ENCODE results near the gene POLR2E.

DNA sequence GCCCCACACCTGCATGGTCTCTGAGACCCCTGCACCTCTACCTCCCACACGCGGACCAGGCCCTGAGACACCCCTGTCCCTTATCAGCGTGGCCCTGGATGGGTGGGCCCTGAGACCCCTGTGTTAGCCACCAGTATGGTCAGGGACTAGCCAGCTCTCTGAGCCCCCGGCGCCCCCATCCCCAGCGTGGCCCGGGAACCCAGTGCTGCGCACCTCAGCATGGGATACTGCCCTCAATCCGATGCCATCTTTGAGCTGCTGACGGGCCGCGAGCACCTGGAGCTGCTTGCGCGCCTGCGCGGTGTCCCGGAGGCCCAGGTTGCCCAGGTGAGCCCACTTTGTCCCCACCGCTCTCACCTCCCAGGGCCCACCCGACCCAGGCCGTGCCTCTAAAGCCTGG, 33.2 kb downstream of the POLR2E start:
- no peak for TF ChIP-seq RCOR1 (IDR thresholded peaks at IDR 0.05; ENCODE audit: low read length)
- TF ChIP-seq, protein P1, sequence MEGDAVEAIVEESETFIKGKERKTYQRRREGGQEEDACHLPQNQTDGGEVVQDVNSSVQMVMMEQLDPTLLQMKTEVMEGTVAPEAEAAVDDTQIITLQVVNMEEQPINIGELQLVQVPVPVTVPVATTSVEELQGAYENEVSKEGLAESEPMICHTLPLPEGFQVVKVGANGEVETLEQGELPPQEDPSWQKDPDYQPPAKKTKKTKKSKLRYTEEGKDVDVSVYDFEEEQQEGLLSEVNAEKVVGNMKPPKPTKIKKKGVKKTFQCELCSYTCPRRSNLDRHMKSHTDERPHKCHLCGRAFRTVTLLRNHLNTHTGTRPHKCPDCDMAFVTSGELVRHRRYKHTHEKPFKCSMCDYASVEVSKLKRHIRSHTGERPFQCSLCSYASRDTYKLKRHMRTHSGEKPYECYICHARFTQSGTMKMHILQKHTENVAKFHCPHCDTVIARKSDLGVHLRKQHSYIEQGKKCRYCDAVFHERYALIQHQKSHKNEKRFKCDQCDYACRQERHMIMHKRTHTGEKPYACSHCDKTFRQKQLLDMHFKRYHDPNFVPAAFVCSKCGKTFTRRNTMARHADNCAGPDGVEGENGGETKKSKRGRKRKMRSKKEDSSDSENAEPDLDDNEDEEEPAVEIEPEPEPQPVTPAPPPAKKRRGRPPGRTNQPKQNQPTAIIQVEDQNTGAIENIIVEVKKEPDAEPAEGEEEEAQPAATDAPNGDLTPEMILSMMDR (IDR thresholded peaks at IDR 0.05) = no peak
- TF ChIP-seq NRF1 (IDR thresholded peaks at IDR 0.05; ENCODE audit: low read depth, low read length) = no peak
- no peak for TF ChIP-seq TAF1 (IDR thresholded peaks at IDR 0.05; ENCODE audit: borderline replicate concordance, low read depth, low read length)
- no peak for TF ChIP-seq EP300 (IDR thresholded peaks at IDR 0.05; ENCODE audit: borderline replicate concordance in 1 of 2, low read depth in 1 of 2, low read length in 1 of 2)
- TF ChIP-seq, protein P2, sequence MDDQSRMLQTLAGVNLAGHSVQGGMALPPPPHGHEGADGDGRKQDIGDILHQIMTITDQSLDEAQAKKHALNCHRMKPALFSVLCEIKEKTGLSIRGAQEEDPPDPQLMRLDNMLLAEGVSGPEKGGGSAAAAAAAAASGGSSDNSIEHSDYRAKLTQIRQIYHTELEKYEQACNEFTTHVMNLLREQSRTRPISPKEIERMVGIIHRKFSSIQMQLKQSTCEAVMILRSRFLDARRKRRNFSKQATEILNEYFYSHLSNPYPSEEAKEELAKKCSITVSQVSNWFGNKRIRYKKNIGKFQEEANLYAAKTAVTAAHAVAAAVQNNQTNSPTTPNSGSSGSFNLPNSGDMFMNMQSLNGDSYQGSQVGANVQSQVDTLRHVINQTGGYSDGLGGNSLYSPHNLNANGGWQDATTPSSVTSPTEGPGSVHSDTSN (IDR thresholded peaks at IDR 0.05) = no peak
- TF ChIP-seq GATA2 (CRISPR knock-in tag; IDR thresholded peaks at IDR 0.05) = no peak
- no peak for TF ChIP-seq YY1 (IDR thresholded peaks at IDR 0.05; ENCODE audit: low read depth)
- TF ChIP-seq RAD21 (IDR thresholded peaks at IDR 0.05; ENCODE audit: low read length) = no peak
